Neuron (in vitro differentiated cells): Measurements from ENCODE around the gene RHBDD3.

ENCODE experiments used
- H2AFZ ChIP-seq: one replicate; pipeline ENCODE4 v1.6.1; 2013; ENCODE audit warnings: low read depth, mild to moderate bottlenecking, inconsistent platforms, low read length, moderate library complexity
- H3K27me3 ChIP-seq: one replicate; pipeline ENCODE4 v1.6.1; 2013; ENCODE audit warnings: low read length; ENCODE audit not compliant: insufficient read depth
- H3K36me3 ChIP-seq: one replicate; pipeline ENCODE4 v1.6.1; 2013; ENCODE audit warnings: low read length; ENCODE audit not compliant: insufficient read depth
- H3K4me1 ChIP-seq: one replicate; pipeline ENCODE4 v1.6.1; 2013; ENCODE audit warnings: low read length; ENCODE audit not compliant: insufficient read depth
- H3K4me3 ChIP-seq: 2 replicates; pipeline ENCODE4 v1.5.1; 2013; ENCODE audit warnings: mild to moderate bottlenecking, low read length, moderate library complexity
- H3K9me3 ChIP-seq: one replicate; pipeline ENCODE4 v1.6.1; 2013; ENCODE audit warnings: low read length

RHBDD3 gene

DNA sequence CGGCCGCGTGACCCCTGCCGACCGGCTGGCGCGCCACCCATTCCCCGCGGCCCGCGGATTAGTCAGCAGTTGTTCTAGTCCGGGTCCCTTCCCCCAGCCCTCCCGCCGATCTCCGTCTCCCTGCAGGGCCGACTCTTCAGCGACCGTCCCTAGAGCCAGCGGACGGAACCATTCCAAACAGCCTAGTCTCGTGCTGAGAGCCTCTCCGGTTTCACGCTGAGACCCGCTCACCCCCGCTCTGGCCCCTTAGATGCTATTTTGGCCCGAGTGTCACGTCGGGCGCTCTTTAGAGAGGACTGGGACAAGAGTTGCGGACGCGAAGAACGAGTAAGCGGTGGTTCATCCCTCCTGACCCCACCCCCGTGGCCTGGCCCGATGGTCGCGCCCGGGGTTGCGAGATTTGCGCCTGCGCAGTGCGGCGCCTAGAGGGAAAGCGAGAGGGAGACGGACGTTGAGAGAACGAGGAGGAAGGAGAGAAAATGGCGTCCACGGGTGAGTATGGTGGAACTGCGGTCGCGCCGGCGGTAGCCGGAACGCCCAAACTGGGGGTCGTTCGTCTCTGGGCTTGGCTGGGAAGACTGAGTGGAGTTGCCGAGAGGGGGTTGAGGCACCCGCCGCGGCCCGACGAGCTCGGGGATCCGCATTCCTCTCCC, at the start of gene RHBDD3, which contains the start of gene EWSR1:
Gene RHBDD3 (minus strand): TSS at position 124 of the 653 bp plus-strand sequence. CDS start 2,355 bp downstream, outside the sequence.
Gene EWSR1 (plus strand): TSS at position 411 of the 653 bp plus-strand sequence. CDS start 69 bp downstream, at position 480.
- Histone ChIP-seq H3K36me3 (peaks cover 51% of the 10 kb centered on the region), H3K4me3 (peak within 1 kb of the TSS; percentile 79), H3K9me3 (no peaks in the 10 kb centered on the region), H2AFZ (peak within 1 kb of the TSS; percentile 81), H3K27me3 (no peaks in the 10 kb centered on the region), H3K4me1 (peaks cover 53% of the 10 kb centered on the region)

DNA sequence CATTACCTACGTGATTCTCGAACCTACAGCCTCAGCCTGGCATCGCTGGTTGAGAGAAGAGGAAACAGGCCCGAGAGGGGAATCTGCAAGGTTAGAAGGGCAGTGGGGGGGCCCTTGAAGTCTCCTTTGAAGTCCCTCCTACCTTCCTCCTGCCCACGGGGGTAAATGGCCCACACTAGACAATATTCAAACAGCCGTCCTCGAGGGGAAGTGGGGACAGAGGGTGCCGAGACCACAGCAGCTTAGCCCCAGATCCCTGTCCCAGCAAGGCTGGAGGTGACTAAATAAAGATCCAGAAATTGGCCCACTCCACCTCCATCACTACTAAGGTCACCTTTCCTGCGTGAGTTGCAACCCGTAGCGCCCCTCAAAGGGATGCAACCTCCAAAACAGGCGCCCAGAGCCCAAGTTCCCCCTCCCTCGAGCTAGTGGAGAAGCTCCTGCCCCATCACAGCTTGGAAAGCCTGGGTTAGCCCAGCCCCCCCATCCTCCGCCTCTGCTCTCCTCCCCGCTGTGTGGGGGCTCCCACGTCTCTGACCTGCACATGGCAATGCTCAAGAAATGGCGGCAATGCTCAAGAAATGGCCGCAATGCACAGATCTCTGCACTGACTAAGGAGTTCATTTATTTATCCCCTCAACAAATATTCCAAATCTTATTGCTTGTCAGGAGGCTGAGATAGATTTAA, 48.5 kb upstream of the RHBDD3 start:
- Histone ChIP-seq H3K36me3 (no peaks in the 10 kb centered on the region), H3K9me3 (no peaks in the 10 kb centered on the region), H3K4me1 (peaks cover 7% of the 10 kb centered on the region), H2AFZ (no peak overlapping the region), H3K27me3 (peaks cover 40% of the 10 kb centered on the region), H3K4me3 (no peak overlapping the region)

DNA sequence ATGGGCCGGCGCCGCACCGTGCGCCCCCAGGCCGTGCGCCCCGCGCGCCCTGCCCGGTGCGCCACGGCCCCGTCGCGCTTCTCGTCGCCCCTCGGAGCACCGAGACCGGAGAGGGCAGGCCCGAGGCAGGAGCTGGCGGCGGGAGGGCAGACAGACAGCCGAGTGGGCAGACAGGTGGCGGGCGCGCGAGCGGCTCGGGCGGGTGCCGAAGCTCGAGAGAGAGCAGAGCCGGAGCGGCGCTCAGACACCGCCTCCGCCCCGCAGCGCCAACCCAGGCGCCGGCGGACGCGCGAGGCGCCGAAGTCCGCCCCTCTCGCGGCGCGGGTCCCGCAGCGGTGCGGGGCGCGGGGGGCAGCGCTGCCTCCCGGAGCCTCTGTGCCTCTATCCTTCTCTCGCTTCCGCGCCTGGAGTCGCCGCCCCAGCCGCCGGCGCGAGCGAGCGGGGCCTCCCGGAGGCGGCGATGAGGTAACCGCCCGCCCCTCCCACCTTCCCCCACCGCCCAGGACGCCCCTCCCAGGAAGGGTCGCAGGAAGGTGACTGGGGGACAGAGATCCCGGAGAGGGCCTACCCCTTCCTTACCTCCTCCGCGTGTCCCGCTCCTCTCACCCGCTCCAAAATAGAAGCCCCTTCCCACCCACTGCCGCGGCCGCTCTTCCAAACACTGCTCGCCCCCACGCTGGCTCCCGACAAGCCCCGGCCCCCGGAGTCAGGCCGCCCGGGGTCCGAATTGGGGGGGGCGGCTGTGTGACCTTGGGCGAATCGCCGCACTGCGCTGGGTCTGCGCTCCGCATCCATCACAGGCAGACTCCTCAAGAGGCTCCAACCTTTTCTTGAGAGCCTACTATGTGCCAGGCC, 47.7 kb upstream of the RHBDD3 start, which contains the start of gene RASL10A:
Gene RASL10A (minus strand): TSS at position 412 of the 855 bp plus-strand sequence. CDS start 451 bp downstream, outside the sequence.
- H3K9me3 ChIP-seq, result no peaks in the 10 kb centered on the region

DNA sequence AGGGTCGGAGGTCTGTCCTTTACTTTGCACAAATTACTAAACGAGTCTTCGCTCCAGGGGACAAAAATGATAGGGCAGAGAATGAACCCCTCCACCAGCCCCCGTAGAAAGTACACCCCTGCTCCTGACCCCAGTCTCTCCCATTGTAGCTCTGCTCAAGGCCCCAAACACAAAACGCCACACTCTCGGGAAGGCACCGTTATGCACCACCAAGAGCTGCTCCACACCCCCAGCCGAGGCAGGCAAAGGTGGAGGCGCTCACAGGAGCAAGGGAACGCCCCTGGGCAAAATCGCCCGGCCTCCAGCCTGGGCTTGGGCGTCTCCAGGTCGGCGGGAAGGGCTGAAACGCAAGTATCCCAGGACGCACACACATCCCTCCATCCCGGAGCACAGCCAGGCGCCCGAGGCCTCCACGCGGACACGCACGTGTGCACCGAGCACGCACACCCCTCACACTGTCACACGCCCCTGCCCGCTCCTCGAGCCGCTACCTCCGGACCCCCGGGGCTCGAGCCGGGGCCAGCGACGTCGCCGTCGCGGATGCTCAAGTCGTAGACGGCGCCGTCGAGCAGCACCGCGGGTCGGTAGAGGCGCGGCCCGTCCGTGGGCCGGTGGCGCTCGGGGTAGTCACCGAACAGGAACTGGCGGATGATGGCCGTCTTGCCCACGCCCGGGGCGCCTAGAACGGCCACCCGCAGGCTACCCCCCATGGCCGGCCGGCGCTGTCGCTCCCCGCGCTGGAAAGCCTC, 46.9 kb upstream of the RHBDD3 start:
- Histone ChIP-seq H2AFZ (peak overlapping the region; percentile 89), H3K36me3 (no peaks in the 10 kb centered on the region), H3K4me1 (peaks cover 19% of the 10 kb centered on the region), H3K4me3 (peak overlapping the region; percentile 32), H3K9me3 (no peaks in the 10 kb centered on the region), H3K27me3 (peaks cover 40% of the 10 kb centered on the region)

More for the DNA sequence above, 47.7 kb upstream of the RHBDD3 start, which contains the start of gene RASL10A:
- H3K4me1 ChIP-seq, result peaks cover 15% of the 10 kb centered on the region
- H2AFZ ChIP-seq, result peak within 1 kb of the TSS; percentile 89
- H3K4me3 ChIP-seq, result peak within 1 kb of the TSS; percentile 32
- peaks cover 40% of the 10 kb centered on the region for H3K27me3 ChIP-seq
- no peaks in the 10 kb centered on the region for H3K36me3 ChIP-seq

DNA sequence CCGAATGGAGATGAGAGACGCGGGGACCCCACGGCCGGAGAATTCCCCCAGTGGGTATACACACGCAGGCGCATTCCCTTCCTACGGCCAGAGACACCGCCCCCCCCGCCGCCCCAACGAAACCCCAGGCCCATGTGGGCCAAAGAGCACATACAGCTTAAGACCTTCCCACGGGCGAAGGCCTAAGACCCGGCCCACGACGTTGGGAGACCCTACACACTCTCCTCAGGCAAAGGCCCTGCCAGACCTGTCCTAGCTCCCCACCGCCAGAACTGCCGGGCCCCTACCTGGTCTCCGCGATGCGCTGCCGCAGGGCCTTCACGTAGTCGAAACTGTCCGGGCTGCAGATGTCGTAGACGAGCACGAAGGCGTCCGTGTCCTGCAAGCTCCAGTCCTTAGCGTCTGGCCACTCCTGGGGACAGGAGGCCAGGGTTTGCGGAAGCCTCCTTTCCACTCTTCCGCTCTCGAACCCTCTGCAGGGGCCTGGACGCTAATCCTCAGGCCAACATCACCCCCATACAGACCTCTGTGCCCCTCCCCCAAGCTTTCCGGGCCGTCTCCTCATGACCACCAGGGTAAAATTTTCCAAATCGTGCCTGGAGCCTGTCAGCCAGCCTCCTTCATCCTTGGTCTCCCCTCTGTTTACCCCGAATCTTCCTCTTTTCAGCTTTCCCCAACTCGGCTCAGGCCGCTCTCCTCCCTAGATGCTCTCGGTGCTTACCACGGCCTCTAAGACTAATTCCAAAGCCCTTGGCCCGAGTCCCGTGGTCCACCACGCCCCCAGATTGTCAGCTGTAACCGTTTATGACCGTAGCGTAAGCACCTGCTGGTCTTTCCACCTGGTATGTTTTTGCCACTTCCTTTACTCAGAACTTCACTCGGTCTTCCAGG, 46.0 kb upstream of the RHBDD3 start:
- Histone ChIP-seq H3K9me3 (no peaks in the 10 kb centered on the region), H3K4me3 (no peak overlapping the region), H3K36me3 (no peaks in the 10 kb centered on the region), H3K4me1 (peaks cover 19% of the 10 kb centered on the region), H3K27me3 (peaks cover 40% of the 10 kb centered on the region), H2AFZ (no peak overlapping the region)

DNA sequence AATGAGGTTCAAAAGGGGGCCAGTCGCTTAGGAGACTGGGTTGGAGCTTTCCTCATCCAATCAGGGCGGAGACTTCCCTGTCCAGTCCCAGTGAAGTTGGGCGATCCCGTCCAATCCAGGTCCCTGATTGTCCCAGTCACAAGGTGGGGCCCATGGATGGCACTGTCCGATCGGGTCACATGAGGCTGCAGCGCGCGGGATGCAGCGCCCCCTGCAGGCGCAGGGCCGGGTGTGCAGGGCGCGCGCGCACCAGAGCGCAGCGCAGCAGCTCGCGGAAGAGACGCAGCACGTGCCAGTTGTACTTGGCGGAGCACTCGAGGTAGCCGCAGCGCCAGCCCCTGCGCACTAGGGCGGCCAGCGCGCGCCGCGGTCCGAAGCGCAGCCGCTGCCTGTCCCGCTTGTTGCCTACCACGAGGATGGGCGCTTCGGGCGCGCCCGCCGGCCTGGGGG, 45.4 kb upstream of the RHBDD3 start:
- H3K4me3 ChIP-seq, result no peak overlapping the region
- peaks cover 22% of the 10 kb centered on the region for H3K4me1 ChIP-seq
- H3K27me3 ChIP-seq, result peaks cover 40% of the 10 kb centered on the region
- H3K9me3 ChIP-seq, result no peaks in the 10 kb centered on the region
- no peaks in the 10 kb centered on the region for H3K36me3 ChIP-seq
- no peak overlapping the region for H2AFZ ChIP-seq

DNA sequence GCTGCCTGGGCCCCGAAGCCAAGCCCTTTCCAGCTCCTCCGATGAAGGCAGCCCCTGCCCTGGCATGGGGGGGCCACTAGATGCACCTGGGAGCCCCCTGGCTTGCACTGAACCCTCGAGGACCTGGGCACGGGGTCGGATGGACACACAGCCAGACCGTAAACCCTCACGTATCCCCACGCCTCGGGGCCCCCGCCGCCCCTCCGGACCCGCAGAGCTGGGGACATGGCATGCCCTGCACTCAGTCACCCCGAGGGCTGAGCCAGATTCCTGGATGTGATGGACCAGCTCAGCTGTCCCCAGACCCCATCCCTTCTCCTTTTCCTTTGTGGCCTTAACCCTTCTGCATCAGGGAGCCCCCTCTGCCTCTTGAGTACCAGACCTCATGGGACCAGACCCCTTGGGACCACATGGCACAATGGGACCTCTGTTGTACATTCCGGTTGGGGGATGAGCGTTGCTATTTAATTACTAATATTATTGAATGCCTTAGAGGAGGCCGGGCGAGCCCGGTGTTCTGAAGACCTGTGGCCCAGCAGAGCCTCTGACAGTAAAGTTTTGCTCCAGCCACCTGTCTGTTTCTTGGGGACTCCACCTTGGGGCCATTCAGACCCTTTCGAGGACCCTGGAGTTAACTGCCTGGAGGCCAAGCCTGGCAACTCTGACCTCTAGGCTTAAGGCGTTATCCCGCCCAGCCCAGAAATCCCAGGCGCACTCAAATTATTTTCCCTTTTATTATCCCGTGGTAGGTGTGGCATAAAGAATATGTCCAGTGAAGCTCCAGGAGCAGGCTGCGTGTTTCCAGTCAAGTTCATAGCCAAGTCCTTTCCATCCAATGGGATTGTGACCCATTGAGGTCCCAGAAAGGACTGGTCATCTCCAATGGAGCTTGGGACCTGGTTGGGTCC, 44.7 kb upstream of the RHBDD3 start:
- Histone ChIP-seq H3K36me3 (no peaks in the 10 kb centered on the region), H3K4me3 (no peak overlapping the region), H3K27me3 (peaks cover 40% of the 10 kb centered on the region), H3K9me3 (no peaks in the 10 kb centered on the region), H2AFZ (no peak overlapping the region), H3K4me1 (peaks cover 23% of the 10 kb centered on the region)

DNA sequence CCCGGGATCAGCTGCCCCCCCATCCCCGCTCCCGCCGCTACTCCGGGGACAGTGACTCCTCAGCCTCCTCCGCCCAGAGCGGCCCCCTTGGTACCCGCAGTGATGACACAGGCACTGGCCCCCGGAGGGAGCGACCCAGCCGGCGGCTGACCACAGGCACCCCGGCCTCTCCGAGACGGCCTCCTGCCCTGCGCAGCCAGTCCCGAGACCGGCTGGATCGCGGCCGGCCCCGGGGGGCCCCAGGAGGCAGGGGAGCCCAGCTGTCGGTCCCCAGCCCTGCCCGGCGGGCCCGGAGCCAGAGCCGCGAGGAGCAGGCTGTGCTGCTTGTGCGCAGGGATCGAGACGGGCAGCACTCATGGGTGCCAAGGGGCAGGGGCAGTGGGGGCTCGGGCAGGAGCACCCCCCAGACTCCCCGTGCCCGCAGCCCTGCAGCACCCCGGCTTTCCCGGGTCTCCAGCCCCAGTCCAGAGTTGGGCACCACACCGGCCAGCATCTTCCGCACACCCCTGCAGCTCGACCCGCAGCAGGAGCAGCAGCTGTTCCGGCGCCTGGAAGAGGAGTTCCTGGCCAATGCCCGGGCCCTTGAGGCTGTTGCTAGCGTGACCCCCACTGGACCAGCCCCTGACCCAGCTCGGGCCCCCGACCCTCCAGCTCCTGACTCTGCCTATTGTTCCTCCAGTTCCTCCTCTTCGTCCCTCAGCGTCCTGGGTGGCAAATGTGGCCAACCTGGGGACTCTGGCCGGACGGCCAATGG, 43.9 kb upstream of the RHBDD3 start:
- Histone ChIP-seq H2AFZ (no peak overlapping the region), H3K4me3 (no peak overlapping the region), H3K36me3 (no peaks in the 10 kb centered on the region), H3K27me3 (peaks cover 34% of the 10 kb centered on the region), H3K4me1 (peaks cover 26% of the 10 kb centered on the region), H3K9me3 (no peaks in the 10 kb centered on the region)

DNA sequence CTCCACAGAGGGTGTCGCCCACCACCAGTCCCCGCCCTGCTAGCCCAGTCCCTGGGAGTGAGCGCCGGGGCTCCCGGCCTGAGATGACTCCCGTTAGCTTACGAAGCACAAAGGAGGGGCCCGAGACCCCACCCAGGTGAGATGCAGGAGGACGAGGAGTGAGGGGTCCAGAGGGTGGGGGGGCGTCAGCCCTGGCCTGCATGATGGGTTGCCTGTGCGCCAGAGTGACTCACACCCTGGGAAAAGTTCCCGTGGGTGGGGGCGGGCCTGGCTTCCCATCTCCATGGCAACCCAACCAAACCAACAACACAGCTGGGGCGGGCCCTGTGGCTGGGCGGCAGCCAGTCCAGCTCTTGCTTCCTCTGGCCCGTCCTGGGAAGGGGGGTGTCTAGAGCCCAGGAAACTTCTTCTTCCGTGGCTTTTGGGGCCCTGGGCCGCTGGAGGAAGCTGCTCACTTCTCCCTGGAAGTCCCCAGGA, 43.1 kb upstream of the RHBDD3 start:
- H3K4me3 ChIP-seq, result no peak overlapping the region
- no peak overlapping the region for H2AFZ ChIP-seq
- H3K27me3 ChIP-seq, result peaks cover 28% of the 10 kb centered on the region

DNA sequence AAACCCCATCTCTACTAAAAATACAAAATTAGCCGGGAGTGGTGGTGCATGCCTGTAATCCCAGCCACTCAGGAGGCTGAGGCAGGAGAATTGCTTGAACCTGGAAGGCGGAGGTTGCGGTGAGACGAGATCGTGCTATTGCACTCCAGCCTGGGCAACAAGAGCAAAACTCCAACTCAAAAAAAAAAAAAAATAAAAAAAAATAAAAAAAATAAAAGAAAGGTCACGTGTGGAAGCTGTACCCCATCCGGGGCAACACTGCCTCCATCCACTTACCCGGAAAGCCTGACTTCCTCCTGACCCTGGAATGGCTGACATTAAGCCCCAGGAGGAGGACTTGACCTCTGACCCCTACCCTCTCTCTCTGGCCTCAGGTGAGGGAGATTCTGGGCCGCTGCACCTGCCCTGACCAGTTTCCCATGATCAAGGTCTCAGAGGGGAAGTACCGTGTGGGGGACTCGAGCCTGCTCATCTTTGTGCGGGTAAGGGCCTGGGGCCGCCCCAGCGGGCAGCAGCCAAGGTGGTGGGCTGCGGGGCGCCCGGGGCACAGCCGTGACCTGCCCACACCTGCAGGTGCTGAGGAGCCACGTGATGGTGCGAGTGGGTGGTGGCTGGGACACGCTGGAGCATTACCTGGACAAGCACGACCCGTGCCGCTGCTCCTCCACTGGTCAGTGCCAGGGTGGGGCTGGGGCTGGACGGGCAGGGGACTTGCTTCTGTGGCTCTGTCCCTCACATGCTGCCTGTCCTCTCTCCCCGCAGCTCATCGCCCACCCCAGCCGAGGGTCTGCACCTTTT, 42.5 kb upstream of the RHBDD3 start:
- H3K9me3 ChIP-seq, result no peaks in the 10 kb centered on the region
- peaks cover 32% of the 10 kb centered on the region for H3K4me1 ChIP-seq
- no peak overlapping the region for H2AFZ ChIP-seq
- H3K27me3 ChIP-seq, result peaks cover 23% of the 10 kb centered on the region
- H3K36me3 ChIP-seq, result no peaks in the 10 kb centered on the region
- H3K4me3 ChIP-seq, result no peak overlapping the region

More for the DNA sequence above, 43.1 kb upstream of the RHBDD3 start:
- Histone ChIP-seq H3K9me3 (no peaks in the 10 kb centered on the region), H3K4me1 (peaks cover 31% of the 10 kb centered on the region), H3K36me3 (no peaks in the 10 kb centered on the region)
